Measurements from ENCODE around the gene ATXN7. TPM values are rescaled to one million over a fixed set of nuclear protein-coding genes. Genes with fewer than 3 reads are reported as not detected.
A peak's percentile ranks its signal among the peaks of the same experiment; 100 is the strongest.

ATXN7 gene
- total RNA-seq, 2 experiments from 2014 or later = 15.2 to 35.2 TPM

GRCh38 chr3:63980830-63981498, 117.3 kb downstream of the ATXN7 start:
- Histone ChIP-seq H3K27ac (ENCODE audit: low read depth, low read length, poor library complexity, severe bottlenecking) (no peak overlapping the region), H3K36me3 (ENCODE audit: insufficient read depth, low read length) (peaks cover 66% of the 10 kb centered on the region), H4K20me1 (ENCODE audit: insufficient read depth, low read length) (no peaks in the 10 kb centered on the region; the same call in 1 of the 2 replicates), H3K4me1 (ENCODE audit: insufficient read depth, low read length, poor library complexity, severe bottlenecking) (no peaks in the 10 kb centered on the region), H3K4me3 (ENCODE audit: low read depth, low read length, poor library complexity, severe bottlenecking) (no peak overlapping the region), H3K4me2 (ENCODE audit: low read length) (no peak overlapping the region), H2AFZ (ENCODE audit: low read length) (no peak overlapping the region), H3K79me2 (ENCODE audit: insufficient read depth, low read depth, low read length) (no peaks in the 10 kb centered on the region), H3K9me2 (ENCODE audit: insufficient read depth, low read length) (no peaks in the 10 kb centered on the region), H3K9me3 (ENCODE audit: low read length) (no peaks in the 10 kb centered on the region)
- ChIA-PET POLR2A (interaction anchor here (0.6 to 1.2 kb wide), 3 partner anchors 9 to 474 kb away, joined by 3 to 4 read pairs (median 3); no protein-coding TSS in a partner anchor), CTCF (ENCODE audit: unreplicated experiment) (no interaction called here)
- DNase-seq (ENCODE audit: low spot score) = no peak
- TF ChIP-seq, protein P1, sequence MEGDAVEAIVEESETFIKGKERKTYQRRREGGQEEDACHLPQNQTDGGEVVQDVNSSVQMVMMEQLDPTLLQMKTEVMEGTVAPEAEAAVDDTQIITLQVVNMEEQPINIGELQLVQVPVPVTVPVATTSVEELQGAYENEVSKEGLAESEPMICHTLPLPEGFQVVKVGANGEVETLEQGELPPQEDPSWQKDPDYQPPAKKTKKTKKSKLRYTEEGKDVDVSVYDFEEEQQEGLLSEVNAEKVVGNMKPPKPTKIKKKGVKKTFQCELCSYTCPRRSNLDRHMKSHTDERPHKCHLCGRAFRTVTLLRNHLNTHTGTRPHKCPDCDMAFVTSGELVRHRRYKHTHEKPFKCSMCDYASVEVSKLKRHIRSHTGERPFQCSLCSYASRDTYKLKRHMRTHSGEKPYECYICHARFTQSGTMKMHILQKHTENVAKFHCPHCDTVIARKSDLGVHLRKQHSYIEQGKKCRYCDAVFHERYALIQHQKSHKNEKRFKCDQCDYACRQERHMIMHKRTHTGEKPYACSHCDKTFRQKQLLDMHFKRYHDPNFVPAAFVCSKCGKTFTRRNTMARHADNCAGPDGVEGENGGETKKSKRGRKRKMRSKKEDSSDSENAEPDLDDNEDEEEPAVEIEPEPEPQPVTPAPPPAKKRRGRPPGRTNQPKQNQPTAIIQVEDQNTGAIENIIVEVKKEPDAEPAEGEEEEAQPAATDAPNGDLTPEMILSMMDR (conservative IDR thresholded peaks at IDR 0.05; ENCODE audit: low read length) = no peak
- no peak for TF ChIP-seq EZH2phosphoT487 (IDR thresholded peaks at IDR 0.05; ENCODE audit: borderline replicate concordance, low read depth, low read length)
- no TSS peak for BruUV-seq (replicated peaks)
- intact Hi-C loops (cut with micrococcal nuclease; ENCODE audit: unreplicated experiment) = no loop called here

DNA sequence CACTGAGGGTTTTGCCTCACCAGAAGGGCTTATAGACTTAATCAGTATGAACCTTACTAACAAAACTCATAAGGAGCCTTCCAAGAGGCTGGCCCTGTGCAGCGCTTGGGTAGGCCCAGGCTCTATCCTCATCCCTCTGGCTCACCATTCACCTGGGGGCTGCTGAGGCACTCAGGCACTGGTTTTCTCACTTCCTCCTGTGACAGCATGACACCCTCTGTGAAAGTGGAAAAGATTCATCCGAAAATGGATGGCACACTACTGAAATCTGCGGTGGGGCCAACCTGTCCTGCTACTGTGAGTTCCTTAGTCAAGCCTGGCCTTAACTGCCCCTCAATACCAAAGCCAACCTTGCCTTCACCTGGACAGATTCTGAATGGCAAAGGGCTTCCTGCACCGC, 118.3 kb downstream of the ATXN7 start:
- Histone ChIP-seq H2AFZ (ENCODE audit: low read length) (no peak overlapping the region), H3K79me2 (ENCODE audit: insufficient read depth, low read depth, low read length) (no peaks in the 10 kb centered on the region), H3K4me3 (ENCODE audit: low read depth, low read length, poor library complexity, severe bottlenecking) (no peak overlapping the region), H3K27ac (ENCODE audit: low read depth, low read length, poor library complexity, severe bottlenecking) (no peak overlapping the region), H4K20me1 (ENCODE audit: insufficient read depth, low read length) (no peaks in the 10 kb centered on the region; the same call in 1 of the 2 replicates), H3K4me2 (ENCODE audit: low read length) (no peak overlapping the region), H3K9me3 (ENCODE audit: low read length) (no peaks in the 10 kb centered on the region), H3K36me3 (ENCODE audit: insufficient read depth, low read length) (peaks cover 75% of the 10 kb centered on the region), H3K9me2 (ENCODE audit: insufficient read depth, low read length) (no peaks in the 10 kb centered on the region), H3K4me1 (ENCODE audit: insufficient read depth, low read length, poor library complexity, severe bottlenecking) (no peaks in the 10 kb centered on the region)
- intact Hi-C loops (cut with micrococcal nuclease; ENCODE audit: unreplicated experiment) = no loop called here
- CTCF ChIA-PET (ENCODE audit: unreplicated experiment) = no interaction called here
- TSS peak; percentile 9 for BruUV-seq (replicated peaks)
- no peak for DNase-seq (ENCODE audit: low spot score)
- TF ChIP-seq, protein P1 (conservative IDR thresholded peaks at IDR 0.05; ENCODE audit: low read length) = no peak
- no peak for TF ChIP-seq EZH2phosphoT487 (IDR thresholded peaks at IDR 0.05; ENCODE audit: borderline replicate concordance, low read depth, low read length)
- POLR2A ChIA-PET = interaction anchor here (0.6 to 1.2 kb wide), 3 partner anchors 8 to 472 kb away, joined by 3 to 4 read pairs (median 3); no protein-coding TSS in a partner anchor

DNA sequence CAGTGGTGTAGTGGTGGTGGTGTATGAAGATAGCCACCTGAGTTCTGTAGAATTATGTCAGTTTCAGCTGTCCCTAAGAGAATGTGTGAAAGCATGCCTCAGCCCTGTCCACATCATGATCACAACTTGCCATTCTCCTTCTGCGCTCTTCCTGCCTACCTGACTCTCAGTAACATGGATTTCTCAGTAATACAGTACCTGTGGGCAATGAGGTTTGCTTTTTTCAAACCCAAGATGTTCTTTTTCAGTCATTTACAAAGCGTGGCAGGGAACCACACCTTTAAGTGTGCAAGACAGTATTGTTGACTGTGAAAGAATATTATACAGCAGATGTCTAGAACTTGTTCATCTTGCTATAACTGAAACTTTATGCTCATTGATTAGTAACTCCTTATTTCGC, 120.7 kb downstream of the ATXN7 start:
- DNase-seq (ENCODE audit: low spot score) = no peak
- CTCF ChIA-PET (ENCODE audit: unreplicated experiment) = no interaction called here
- no peaks in the 10 kb centered on the region for H3K79me2 ChIP-seq (ENCODE audit: insufficient read depth, low read depth, low read length)
- H3K27ac ChIP-seq (ENCODE audit: low read depth, low read length, poor library complexity, severe bottlenecking) = no peak overlapping the region
- intact Hi-C loops (cut with micrococcal nuclease; ENCODE audit: unreplicated experiment) = no loop called here
- H4K20me1 ChIP-seq (ENCODE audit: insufficient read depth, low read length) = no peaks in the 10 kb centered on the region
- no peak overlapping the region for H3K4me2 ChIP-seq (ENCODE audit: low read length)
- H3K4me3 ChIP-seq (ENCODE audit: low read depth, low read length, poor library complexity, severe bottlenecking) = no peak overlapping the region
- H3K4me1 ChIP-seq (ENCODE audit: insufficient read depth, low read length, poor library complexity, severe bottlenecking) = no peaks in the 10 kb centered on the region
- no TSS peak for BruUV-seq (replicated peaks)
- TF ChIP-seq, protein P1 (conservative IDR thresholded peaks at IDR 0.05; ENCODE audit: low read length) = no peak
- TF ChIP-seq EZH2phosphoT487 (IDR thresholded peaks at IDR 0.05; ENCODE audit: borderline replicate concordance, low read depth, low read length) = no peak
- no peak overlapping the region for H2AFZ ChIP-seq (ENCODE audit: low read length)
- no peaks in the 10 kb centered on the region for H3K9me3 ChIP-seq (ENCODE audit: low read length)
- H3K36me3 ChIP-seq (ENCODE audit: insufficient read depth, low read length) = peaks cover 96% of the 10 kb centered on the region
- POLR2A ChIA-PET = no interaction called here
- no peaks in the 10 kb centered on the region for H3K9me2 ChIP-seq (ENCODE audit: insufficient read depth, low read length)

Data from OCI-LY7 (cell line).